GM23338 (cell line): ENCODE measurements around the gene SERINC5.
"Not testable (repeated sequence)": the region's sequence is repeated elsewhere in the genome, so short reads cannot be mapped to it uniquely, and the experiment has no call there.

Experiments
- CREB1 ChIP-seq: fragments of 250-450 bp; sonication (Bioruptor Pico); IDR thresholded peaks from 2 replicates; pipeline ENCODE4 v1.5.0; 2020; ENCODE audit warnings: low read depth, mild to moderate bottlenecking, moderate library complexity
- CTCF ChIP-seq, 2 experiments: fragments of 200-600 bp in 1 of 2; sonication (generic) in 1 of 2; conservative IDR thresholded peaks; 2 replicates each; pipeline versions ENCODE4 v1.5.1 to v1.6.1; 2016 to 2017; ENCODE audit warnings: antibody characterized with exemption in 2 of 2, low read depth in 2 of 2, mild to moderate bottlenecking in 2 of 2, moderate library complexity in 1 of 2
- EZH2 ChIP-seq: fragments of 200-600 bp; sonication (generic); IDR thresholded peaks from one replicate; pipeline ENCODE4 v1.8.0; 2017; ENCODE audit warnings: antibody characterized with exemption, mild to moderate bottlenecking, low read depth; ENCODE audit not compliant: unreplicated experiment
- EZH2phosphoT487 ChIP-seq: fragments of 200-600 bp; sonication (generic); IDR thresholded peaks from one replicate; pipeline ENCODE4 v1.8.1; 2018; ENCODE audit warnings: antibody characterized with exemption; ENCODE audit not compliant: unreplicated experiment
- JUNB ChIP-seq: IDR thresholded peaks from one replicate; pipeline ENCODE4 v1.6.1; 2016; ENCODE audit warnings: antibody characterized with exemption; ENCODE audit not compliant: unreplicated experiment
- NANOG ChIP-seq: IDR thresholded peaks from 2 replicates; pipeline ENCODE4 v1.6.1; 2016; ENCODE audit warnings: antibody characterized with exemption, borderline replicate concordance
- POLR2AphosphoS5 ChIP-seq: IDR thresholded peaks from 2 replicates; pipeline ENCODE4 v1.6.1; 2016; ENCODE audit warnings: antibody characterized with exemption, low read depth
- ZNF114 ChIP-seq: fragments of 250-450 bp; sonication (Bioruptor Pico); IDR thresholded peaks from 2 replicates; pipeline ENCODE4 v1.5.0; 2020; ENCODE audit warnings: mild to moderate bottlenecking, moderate library complexity
- TF ChIP-seq, protein P1 (sequence below): fragments of 250-450 bp; sonication (Bioruptor Pico); IDR thresholded peaks from 2 replicates; pipeline ENCODE4 v1.5.0; 2020; ENCODE audit warnings: mild to moderate bottlenecking, moderate library complexity
- TF ChIP-seq, protein P2 (sequence below): IDR thresholded peaks from one replicate; pipeline ENCODE4 v1.6.1; 2018; ENCODE audit warnings: antibody characterized with exemption; ENCODE audit not compliant: unreplicated experiment
- TF ChIP-seq, protein P3 (sequence below): IDR thresholded peaks from 2 replicates; pipeline ENCODE4 v1.6.1; 2016; ENCODE audit warnings: antibody characterized with exemption

- not testable (repeated sequence) for TF ChIP-seq CTCF (conservative IDR thresholded peaks at IDR 0.05; ENCODE audit: low read depth in 2 of 2); EZH2; EZH2phosphoT487; JUNB; POLR2AphosphoS5; CREB1; NANOG; ZNF114 (CRISPR knock-in tag)
- TF ChIP-seq, protein P1, sequence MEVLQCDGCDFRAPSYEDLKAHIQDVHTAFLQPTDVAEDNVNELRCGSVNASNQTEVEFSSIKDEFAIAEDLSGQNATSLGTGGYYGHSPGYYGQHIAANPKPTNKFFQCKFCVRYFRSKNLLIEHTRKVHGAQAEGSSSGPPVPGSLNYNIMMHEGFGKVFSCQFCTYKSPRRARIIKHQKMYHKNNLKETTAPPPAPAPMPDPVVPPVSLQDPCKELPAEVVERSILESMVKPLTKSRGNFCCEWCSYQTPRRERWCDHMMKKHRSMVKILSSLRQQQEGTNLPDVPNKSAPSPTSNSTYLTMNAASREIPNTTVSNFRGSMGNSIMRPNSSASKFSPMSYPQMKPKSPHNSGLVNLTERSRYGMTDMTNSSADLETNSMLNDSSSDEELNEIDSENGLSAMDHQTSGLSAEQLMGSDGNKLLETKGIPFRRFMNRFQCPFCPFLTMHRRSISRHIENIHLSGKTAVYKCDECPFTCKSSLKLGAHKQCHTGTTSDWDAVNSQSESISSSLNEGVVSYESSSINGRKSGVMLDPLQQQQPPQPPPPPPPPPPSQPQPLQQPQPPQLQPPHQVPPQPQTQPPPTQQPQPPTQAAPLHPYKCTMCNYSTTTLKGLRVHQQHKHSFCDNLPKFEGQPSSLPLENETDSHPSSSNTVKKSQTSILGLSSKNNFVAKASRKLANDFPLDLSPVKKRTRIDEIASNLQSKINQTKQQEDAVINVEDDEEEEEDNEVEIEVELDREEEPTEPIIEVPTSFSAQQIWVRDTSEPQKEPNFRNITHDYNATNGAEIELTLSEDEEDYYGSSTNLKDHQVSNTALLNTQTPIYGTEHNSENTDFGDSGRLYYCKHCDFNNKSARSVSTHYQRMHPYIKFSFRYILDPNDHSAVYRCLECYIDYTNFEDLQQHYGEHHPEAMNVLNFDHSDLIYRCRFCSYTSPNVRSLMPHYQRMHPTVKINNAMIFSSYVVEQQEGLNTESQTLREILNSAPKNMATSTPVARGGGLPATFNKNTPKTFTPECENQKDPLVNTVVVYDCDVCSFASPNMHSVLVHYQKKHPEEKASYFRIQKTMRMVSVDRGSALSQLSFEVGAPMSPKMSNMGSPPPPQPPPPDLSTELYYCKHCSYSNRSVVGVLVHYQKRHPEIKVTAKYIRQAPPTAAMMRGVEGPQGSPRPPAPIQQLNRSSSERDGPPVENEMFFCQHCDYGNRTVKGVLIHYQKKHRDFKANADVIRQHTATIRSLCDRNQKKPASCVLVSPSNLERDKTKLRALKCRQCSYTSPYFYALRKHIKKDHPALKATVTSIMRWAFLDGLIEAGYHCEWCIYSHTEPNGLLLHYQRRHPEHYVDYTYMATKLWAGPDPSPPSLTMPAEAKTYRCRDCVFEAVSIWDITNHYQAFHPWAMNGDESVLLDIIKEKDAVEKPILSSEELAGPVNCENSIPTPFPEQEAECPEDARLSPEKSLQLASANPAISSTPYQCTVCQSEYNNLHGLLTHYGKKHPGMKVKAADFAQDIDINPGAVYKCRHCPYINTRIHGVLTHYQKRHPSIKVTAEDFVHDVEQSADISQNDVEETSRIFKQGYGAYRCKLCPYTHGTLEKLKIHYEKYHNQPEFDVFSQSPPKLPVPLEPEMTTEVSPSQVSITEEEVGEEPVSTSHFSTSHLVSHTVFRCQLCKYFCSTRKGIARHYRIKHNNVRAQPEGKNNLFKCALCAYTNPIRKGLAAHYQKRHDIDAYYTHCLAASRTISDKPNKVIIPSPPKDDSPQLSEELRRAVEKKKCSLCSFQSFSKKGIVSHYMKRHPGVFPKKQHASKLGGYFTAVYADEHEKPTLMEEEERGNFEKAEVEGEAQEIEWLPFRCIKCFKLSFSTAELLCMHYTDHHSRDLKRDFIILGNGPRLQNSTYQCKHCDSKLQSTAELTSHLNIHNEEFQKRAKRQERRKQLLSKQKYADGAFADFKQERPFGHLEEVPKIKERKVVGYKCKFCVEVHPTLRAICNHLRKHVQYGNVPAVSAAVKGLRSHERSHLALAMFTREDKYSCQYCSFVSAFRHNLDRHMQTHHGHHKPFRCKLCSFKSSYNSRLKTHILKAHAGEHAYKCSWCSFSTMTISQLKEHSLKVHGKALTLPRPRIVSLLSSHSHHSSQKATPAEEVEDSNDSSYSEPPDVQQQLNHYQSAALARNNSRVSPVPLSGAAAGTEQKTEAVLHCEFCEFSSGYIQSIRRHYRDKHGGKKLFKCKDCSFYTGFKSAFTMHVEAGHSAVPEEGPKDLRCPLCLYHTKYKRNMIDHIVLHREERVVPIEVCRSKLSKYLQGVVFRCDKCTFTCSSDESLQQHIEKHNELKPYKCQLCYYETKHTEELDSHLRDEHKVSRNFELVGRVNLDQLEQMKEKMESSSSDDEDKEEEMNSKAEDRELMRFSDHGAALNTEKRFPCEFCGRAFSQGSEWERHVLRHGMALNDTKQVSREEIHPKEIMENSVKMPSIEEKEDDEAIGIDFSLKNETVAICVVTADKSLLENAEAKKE: not testable (repeated sequence)
- TF ChIP-seq, protein P2, sequence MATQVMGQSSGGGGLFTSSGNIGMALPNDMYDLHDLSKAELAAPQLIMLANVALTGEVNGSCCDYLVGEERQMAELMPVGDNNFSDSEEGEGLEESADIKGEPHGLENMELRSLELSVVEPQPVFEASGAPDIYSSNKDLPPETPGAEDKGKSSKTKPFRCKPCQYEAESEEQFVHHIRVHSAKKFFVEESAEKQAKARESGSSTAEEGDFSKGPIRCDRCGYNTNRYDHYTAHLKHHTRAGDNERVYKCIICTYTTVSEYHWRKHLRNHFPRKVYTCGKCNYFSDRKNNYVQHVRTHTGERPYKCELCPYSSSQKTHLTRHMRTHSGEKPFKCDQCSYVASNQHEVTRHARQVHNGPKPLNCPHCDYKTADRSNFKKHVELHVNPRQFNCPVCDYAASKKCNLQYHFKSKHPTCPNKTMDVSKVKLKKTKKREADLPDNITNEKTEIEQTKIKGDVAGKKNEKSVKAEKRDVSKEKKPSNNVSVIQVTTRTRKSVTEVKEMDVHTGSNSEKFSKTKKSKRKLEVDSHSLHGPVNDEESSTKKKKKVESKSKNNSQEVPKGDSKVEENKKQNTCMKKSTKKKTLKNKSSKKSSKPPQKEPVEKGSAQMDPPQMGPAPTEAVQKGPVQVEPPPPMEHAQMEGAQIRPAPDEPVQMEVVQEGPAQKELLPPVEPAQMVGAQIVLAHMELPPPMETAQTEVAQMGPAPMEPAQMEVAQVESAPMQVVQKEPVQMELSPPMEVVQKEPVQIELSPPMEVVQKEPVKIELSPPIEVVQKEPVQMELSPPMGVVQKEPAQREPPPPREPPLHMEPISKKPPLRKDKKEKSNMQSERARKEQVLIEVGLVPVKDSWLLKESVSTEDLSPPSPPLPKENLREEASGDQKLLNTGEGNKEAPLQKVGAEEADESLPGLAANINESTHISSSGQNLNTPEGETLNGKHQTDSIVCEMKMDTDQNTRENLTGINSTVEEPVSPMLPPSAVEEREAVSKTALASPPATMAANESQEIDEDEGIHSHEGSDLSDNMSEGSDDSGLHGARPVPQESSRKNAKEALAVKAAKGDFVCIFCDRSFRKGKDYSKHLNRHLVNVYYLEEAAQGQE: not testable (repeated sequence)
- TF ChIP-seq, protein P3, sequence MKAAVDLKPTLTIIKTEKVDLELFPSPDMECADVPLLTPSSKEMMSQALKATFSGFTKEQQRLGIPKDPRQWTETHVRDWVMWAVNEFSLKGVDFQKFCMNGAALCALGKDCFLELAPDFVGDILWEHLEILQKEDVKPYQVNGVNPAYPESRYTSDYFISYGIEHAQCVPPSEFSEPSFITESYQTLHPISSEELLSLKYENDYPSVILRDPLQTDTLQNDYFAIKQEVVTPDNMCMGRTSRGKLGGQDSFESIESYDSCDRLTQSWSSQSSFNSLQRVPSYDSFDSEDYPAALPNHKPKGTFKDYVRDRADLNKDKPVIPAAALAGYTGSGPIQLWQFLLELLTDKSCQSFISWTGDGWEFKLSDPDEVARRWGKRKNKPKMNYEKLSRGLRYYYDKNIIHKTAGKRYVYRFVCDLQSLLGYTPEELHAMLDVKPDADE: not testable (repeated sequence)
These were observed 44.9 kb upstream of the SERINC5 start for GRCh38 chr5:80300796-80301195.
